ENCODE measurements around the gene TTC7B. TPM values are rescaled to one million over a fixed set of nuclear protein-coding genes. Genes with fewer than 3 reads are reported as not detected.

Gene TTC7B
- total and polyA plus RNA-seq, 9 donors = 17.6 to 44.7 (median 38.0) TPM

DNA sequence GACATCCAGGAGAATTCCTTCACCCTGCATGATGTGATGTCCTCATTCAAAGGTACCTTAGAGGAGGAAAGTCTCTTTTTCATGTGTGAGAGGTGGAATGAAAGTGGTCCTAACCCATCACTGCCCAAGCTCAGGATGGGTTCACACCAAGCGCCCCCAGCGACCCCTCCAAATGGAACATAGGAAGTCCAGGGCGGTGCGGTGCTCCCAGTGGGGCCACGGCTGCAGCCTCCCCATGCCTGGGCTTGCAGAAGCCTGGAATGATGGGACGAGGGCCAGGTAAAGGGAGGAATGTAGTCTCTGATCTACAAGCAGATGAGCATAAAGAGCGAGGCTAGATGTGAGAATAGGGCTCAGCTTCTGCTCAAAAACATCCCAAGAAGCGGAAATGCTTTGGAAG lies 196.3 kb downstream of the TTC7B start:
- peaks cover 25% of the 10 kb centered on the region for H3K4me1 ChIP-seq (ENCODE audit: control insufficient read depth, insufficient read depth, low read length)
- DNase-seq = no peak
- WGBS (ENCODE audit: insufficient coverage) = 93% methylated on average over 8 of the region's 8 CpGs
- no peaks in the 10 kb centered on the region for H3K9me3 ChIP-seq (replicated peaks; ENCODE audit: control insufficient read depth, low read depth, low read length)
- peaks cover 6% of the 10 kb centered on the region for H3K36me3 ChIP-seq (ENCODE audit: control insufficient read depth, insufficient read depth, low read length)
- H3K4me3 ChIP-seq (ENCODE audit: low read length) = no peak overlapping the region
- H3K27ac ChIP-seq (ENCODE audit: low read length) = no peak overlapping the region
- H3K27me3 ChIP-seq (ENCODE audit: control insufficient read depth, insufficient read depth, low read length) = no peaks in the 10 kb centered on the region

GRCh38 chr14:90617961-90618360 lies 198.3 kb downstream of the TTC7B start:
- Histone ChIP-seq H3K27me3 (ENCODE audit: control insufficient read depth, insufficient read depth, low read length) (no peaks in the 10 kb centered on the region), H3K4me3 (ENCODE audit: low read length) (no peak overlapping the region), H3K4me1 (ENCODE audit: control insufficient read depth, insufficient read depth, low read length) (peaks cover 33% of the 10 kb centered on the region), H3K36me3 (ENCODE audit: control insufficient read depth, insufficient read depth, low read length) (peaks cover 6% of the 10 kb centered on the region), H3K9me3 (replicated peaks; ENCODE audit: control insufficient read depth, low read depth, low read length) (no peaks in the 10 kb centered on the region), H3K27ac (ENCODE audit: low read length) (peak overlapping the region; percentile 32)
- DNase-seq = peak; percentile 51
- 25% methylated on average over 4 of the region's 7 CpGs for WGBS (ENCODE audit: insufficient coverage)

DNA sequence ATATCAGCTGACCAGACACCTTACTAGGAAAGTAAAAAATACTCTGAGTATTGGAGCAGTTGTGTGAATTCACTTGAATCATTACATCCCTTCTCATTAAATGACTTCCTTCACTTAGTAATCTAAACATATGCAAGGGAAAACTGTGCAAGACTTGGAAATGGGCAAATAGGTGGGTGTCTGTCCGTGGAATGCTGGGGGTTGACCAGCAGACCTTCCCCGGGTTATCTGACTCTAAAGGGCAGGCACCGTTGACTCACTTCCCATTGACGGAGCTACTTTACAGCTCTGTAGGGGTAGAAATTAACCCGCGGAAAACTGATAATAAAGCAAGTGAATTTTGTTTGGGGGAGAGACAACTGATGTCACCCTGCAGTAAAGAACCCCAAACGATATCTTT lies 199.3 kb downstream of the TTC7B start:
- Histone ChIP-seq H3K27ac (ENCODE audit: low read length) (peak overlapping the region; percentile 93), H3K36me3 (ENCODE audit: control insufficient read depth, insufficient read depth, low read length) (peaks cover 6% of the 10 kb centered on the region), H3K9me3 (replicated peaks; ENCODE audit: control insufficient read depth, low read depth, low read length) (no peaks in the 10 kb centered on the region), H3K27me3 (ENCODE audit: control insufficient read depth, insufficient read depth, low read length) (no peaks in the 10 kb centered on the region), H3K4me3 (ENCODE audit: low read length) (no peak overlapping the region), H3K4me1 (ENCODE audit: control insufficient read depth, insufficient read depth, low read length) (peaks cover 40% of the 10 kb centered on the region)
- no peak for DNase-seq
- 40% methylated on average over 1 of the region's 7 CpGs for WGBS (ENCODE audit: insufficient coverage)

DNA sequence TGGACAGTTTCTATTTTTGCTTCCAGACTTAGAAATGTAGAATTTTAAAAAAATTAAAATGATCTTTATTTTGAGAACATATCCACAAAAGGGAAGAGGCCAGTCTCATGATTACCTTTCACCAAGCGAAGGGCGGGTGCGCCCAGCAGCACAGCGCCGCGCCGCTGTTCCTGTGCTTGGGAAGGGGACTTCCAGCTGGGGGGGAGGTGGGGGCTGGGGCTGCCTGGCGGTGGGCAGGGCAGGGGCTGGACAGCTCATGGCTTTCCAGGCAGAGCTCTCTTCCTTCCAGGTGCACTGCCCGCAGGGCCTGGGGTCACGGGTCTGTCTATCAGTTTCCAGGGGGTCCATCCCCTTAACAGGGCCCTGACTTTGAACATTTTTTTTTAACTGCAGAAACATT lies 199.9 kb downstream of the TTC7B start:
- Histone ChIP-seq H3K9me3 (replicated peaks; ENCODE audit: control insufficient read depth, low read depth, low read length) (no peaks in the 10 kb centered on the region), H3K4me3 (ENCODE audit: low read length) (peak overlapping the region; percentile 0)
- 50% methylated on average over 1 of the region's 10 CpGs for WGBS (ENCODE audit: insufficient coverage)

DNA sequence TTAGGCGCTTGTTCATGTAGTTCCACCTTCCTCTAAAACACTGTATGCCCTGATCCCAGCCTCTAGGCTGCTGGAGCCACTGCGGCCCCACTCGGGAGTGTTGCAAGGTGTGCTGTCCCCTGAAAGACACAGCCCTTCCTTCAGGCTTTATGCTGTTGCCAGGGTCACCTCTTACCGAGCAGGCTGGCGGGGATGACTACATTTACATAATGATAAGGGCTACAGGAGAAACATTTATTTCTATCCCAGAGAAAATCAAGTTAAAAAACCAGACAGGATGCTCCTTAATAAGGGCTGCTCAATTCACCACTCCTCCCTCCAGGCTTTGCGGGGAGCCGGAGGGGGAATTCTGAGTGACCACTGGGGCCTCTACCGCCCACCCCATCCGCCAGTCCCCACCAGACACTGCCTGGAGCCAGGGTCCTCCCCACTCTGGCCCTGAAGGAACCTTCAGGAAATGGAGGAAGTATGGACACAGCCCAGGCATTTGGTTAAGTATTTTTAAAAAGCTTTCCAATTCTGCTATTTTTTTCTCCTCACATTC lies 200.6 kb downstream of the TTC7B start:
- Histone ChIP-seq H3K27ac (ENCODE audit: low read length) (peak overlapping the region; percentile 93), H3K27me3 (ENCODE audit: control insufficient read depth, insufficient read depth, low read length) (no peaks in the 10 kb centered on the region), H3K4me3 (ENCODE audit: low read length) (peak overlapping the region; percentile 0), H3K4me1 (ENCODE audit: control insufficient read depth, insufficient read depth, low read length) (peaks cover 51% of the 10 kb centered on the region), H3K36me3 (ENCODE audit: control insufficient read depth, insufficient read depth, low read length) (peaks cover 7% of the 10 kb centered on the region), H3K9me3 (replicated peaks; ENCODE audit: control insufficient read depth, low read depth, low read length) (no peaks in the 10 kb centered on the region)
- WGBS (ENCODE audit: insufficient coverage) = 50% methylated on average over 1 of the region's 9 CpGs
- peak; percentile 85 for DNase-seq

More for the DNA sequence above, 199.9 kb downstream of the TTC7B start:
- peaks cover 6% of the 10 kb centered on the region for H3K36me3 ChIP-seq (ENCODE audit: control insufficient read depth, insufficient read depth, low read length)
- peaks cover 44% of the 10 kb centered on the region for H3K4me1 ChIP-seq (ENCODE audit: control insufficient read depth, insufficient read depth, low read length)
- DNase-seq = no peak
- H3K27ac ChIP-seq (ENCODE audit: low read length) = peak overlapping the region; percentile 93
- no peaks in the 10 kb centered on the region for H3K27me3 ChIP-seq (ENCODE audit: control insufficient read depth, insufficient read depth, low read length)

DNA sequence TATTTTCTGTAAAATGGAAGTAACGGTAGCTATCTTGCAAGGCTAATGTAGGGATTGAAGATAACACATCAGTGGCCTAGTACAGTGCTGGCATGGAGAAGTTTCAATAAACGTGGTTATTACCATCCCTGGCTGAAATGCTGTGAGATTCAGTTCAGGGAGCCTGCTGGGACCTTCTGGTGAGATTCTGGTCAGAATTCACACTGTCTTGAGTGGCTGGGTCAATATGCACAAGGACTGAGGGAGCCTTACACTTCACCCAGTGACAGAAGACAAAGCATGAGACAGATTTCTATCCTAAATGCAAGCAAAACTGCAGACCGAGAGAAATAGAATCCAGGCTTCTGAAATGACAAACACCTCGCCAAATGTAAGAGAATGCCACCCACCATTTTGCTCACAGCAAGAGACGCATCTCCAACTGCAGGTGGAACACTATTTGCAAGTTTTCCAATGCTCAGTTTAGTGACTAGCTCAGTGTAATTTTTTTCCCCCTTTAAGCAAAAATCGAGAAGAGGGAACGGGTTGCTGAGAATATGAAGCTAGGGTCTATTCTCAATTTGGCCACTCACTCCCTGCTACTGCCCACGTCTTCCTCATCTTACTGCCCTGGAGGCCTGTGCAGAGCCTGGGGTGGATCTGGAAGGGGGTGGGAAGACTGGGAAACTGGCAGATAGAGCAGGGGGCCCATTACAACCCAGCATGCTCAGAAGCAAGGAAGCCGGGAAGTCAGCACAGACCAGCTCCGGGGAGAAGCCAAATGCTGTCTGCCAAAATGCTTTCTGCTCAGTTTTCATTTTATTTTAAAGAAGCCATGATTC lies 201.3 kb downstream of the TTC7B start:
- Histone ChIP-seq H3K27ac (ENCODE audit: low read length) (peak overlapping the region; percentile 93), H3K27me3 (ENCODE audit: control insufficient read depth, insufficient read depth, low read length) (no peaks in the 10 kb centered on the region), H3K4me1 (ENCODE audit: control insufficient read depth, insufficient read depth, low read length) (peaks cover 54% of the 10 kb centered on the region), H3K36me3 (ENCODE audit: control insufficient read depth, insufficient read depth, low read length) (peaks cover 8% of the 10 kb centered on the region), H3K9me3 (replicated peaks; ENCODE audit: control insufficient read depth, low read depth, low read length) (no peaks in the 10 kb centered on the region), H3K4me3 (ENCODE audit: low read length) (no peak overlapping the region)
- DNase-seq = peak; percentile 81
- 31% methylated on average over 4 of the region's 10 CpGs for WGBS (ENCODE audit: insufficient coverage)

DNA sequence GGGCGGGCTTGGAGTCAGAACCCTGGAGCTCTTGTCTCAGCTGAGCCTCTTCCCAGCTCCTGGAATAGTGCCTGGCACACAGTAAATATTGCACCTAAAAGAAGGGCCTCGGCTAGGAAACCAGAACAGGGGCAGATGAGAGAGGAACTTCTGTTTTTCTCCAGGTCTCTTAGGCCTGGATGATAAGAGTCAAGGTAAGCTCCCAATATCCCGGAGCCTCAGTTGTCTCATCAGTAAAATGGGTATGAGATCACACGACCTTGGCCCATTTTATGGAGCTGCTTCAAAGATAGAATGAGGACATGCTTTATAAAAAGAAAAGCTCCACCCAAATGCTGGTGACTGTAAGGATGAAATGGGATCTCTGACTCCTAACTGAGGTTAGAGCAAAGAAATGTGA lies 202.2 kb downstream of the TTC7B start:
- no peak for DNase-seq
- WGBS (ENCODE audit: insufficient coverage) = no CpG with 5 or more reads among the region's 4 CpGs
- Histone ChIP-seq H3K4me3 (ENCODE audit: low read length) (no peak overlapping the region), H3K36me3 (ENCODE audit: control insufficient read depth, insufficient read depth, low read length) (peaks cover 6% of the 10 kb centered on the region), H3K27ac (ENCODE audit: low read length) (peak overlapping the region; percentile 93), H3K4me1 (ENCODE audit: control insufficient read depth, insufficient read depth, low read length) (peaks cover 60% of the 10 kb centered on the region), H3K9me3 (replicated peaks; ENCODE audit: control insufficient read depth, low read depth, low read length) (no peaks in the 10 kb centered on the region), H3K27me3 (ENCODE audit: control insufficient read depth, insufficient read depth, low read length) (no peaks in the 10 kb centered on the region)

GRCh38 chr14:90613453-90613852 lies 202.8 kb downstream of the TTC7B start:
- WGBS (ENCODE audit: insufficient coverage) = no CpG with 5 or more reads among the region's 3 CpGs
- no peak overlapping the region for H3K4me3 ChIP-seq (ENCODE audit: low read length)
- DNase-seq = no peak
- H3K27ac ChIP-seq (ENCODE audit: low read length) = peak overlapping the region; percentile 93
- H3K9me3 ChIP-seq (replicated peaks; ENCODE audit: control insufficient read depth, low read depth, low read length) = no peaks in the 10 kb centered on the region
- H3K4me1 ChIP-seq (ENCODE audit: control insufficient read depth, insufficient read depth, low read length) = peaks cover 66% of the 10 kb centered on the region
- no peaks in the 10 kb centered on the region for H3K27me3 ChIP-seq (ENCODE audit: control insufficient read depth, insufficient read depth, low read length)
- H3K36me3 ChIP-seq (ENCODE audit: control insufficient read depth, insufficient read depth, low read length) = peaks cover 6% of the 10 kb centered on the region

- H3K4me3 ChIP-seq (ENCODE audit: low read length) = no peak overlapping the region
- peaks cover 69% of the 10 kb centered on the region for H3K4me1 ChIP-seq (ENCODE audit: control insufficient read depth, insufficient read depth, low read length)
- peaks cover 5% of the 10 kb centered on the region for H3K36me3 ChIP-seq (ENCODE audit: control insufficient read depth, insufficient read depth, low read length)
- WGBS (ENCODE audit: insufficient coverage) = 64% methylated on average over 2 of the region's 3 CpGs
- H3K9me3 ChIP-seq (replicated peaks; ENCODE audit: control insufficient read depth, low read depth, low read length) = no peaks in the 10 kb centered on the region
- H3K27me3 ChIP-seq (ENCODE audit: control insufficient read depth, insufficient read depth, low read length) = no peaks in the 10 kb centered on the region
- peak overlapping the region; percentile 93 for H3K27ac ChIP-seq (ENCODE audit: low read length)
- no peak for DNase-seq
Observed at GRCh38 chr14:90612801-90613200, 203.4 kb downstream of the TTC7B start.

- WGBS (ENCODE audit: insufficient coverage) = 0% methylated on average over 2 of the region's 3 CpGs
- H3K27me3 ChIP-seq (ENCODE audit: control insufficient read depth, insufficient read depth, low read length) = no peaks in the 10 kb centered on the region
- H3K36me3 ChIP-seq (ENCODE audit: control insufficient read depth, insufficient read depth, low read length) = peaks cover 3% of the 10 kb centered on the region
- peak overlapping the region; percentile 93 for H3K27ac ChIP-seq (ENCODE audit: low read length)
- peak; percentile 95 for DNase-seq
- no peaks in the 10 kb centered on the region for H3K9me3 ChIP-seq (replicated peaks; ENCODE audit: control insufficient read depth, low read depth, low read length)
- peaks cover 65% of the 10 kb centered on the region for H3K4me1 ChIP-seq (ENCODE audit: control insufficient read depth, insufficient read depth, low read length)
- H3K4me3 ChIP-seq (ENCODE audit: low read length) = no peak overlapping the region
Observed at GRCh38 chr14:90611936-90612335, 204.3 kb downstream of the TTC7B start.
